ENCODE results near the gene FMN1.
A peak's percentile ranks its signal among the peaks of the same experiment; 100 is the strongest.
"Not testable (repeated sequence)": the region's sequence is repeated elsewhere in the genome, so short reads cannot be mapped to it uniquely, and the experiment has no call there.

The FMN1 gene

DNA sequence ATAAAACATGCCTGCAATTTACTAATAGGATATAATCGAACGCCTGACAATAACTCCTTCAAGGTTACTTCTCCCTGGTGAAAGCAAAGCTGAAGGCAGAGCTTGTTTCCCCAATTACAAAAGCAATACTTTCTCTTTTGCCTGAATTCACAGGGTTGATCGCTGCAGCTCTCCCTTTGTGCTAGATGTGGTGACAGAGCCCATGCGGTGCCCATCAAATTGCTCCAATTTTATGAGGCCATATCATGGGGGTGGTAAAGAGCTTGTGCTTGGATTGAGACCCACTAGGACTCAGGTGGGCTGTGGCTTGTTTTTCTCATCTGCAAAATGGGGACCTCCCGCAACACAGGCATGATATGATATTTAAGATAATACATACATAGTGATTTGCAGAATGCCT, 333.3 kb downstream of the FMN1 start:
- in situ Hi-C loops (cut with MboI; ENCODE audit: low pct_unique_long_range_greater_than_20kb, low sequenced_read_pairs), result no loop called here
- DNase-seq, result no peak

DNA sequence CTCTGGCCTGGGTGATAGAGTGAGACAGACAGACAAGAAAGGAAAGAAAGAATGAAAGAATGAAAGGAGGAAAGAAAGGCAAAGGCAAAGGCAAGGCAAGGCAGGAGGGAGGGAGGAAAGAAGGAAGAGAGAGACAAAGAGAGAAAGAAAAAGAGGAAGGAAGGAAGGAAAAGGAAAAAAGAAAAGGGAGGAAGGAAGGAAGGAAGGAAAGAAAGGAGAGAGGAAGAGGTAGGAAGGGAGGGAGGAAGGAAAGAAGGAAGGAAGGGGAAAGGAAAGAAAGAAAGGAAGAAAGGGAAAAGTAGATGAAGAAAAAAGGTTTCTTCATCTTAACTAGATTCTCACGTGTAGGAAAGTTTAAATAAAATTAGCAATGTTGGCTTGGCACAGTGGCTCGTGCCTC, 334.5 kb downstream of the FMN1 start:
- in situ Hi-C loops (cut with MboI; ENCODE audit: low pct_unique_long_range_greater_than_20kb, low sequenced_read_pairs), result no loop called here

DNA sequence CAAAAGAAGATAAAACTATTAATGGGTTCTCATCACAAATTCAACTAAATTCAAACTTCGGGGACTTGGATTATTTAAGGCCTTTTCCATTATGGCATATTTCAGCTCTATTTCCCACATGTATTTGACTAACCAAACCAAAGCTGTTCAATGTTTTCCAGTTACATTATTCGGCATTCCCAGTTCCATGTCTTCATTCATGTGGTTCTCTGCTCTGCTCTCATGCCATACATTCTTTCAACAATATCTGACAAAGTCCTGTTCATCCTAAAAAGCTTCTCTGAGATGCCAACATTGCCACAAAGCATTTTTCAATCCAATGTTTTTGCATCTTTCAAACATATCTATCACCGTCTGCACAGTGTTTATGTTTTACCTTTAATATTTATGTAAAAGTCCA, 335.3 kb downstream of the FMN1 start:
- in situ Hi-C loops (cut with MboI; ENCODE audit: low pct_unique_long_range_greater_than_20kb, low sequenced_read_pairs), result no loop called here
- DNase-seq, result no peak

More for the DNA sequence above, 334.5 kb downstream of the FMN1 start:
- DNase-seq, result no peak

DNA sequence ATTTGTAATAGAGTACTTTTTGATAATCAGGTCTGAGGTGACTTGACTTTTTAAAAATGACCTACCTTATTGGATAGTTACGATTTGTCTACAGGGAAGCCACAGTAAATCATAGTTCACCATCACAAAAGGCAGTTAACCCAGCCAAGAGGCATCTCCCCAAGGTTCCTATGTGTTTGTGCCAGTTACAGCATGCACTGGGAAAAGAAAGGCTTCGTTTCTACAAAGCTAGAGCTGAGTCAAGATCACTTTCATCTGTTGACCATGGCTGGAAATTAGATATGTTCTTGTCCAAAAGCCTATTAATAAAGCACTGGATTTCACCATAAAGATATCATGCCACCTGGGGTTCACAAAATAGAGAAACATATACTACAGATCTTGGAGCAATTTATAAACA, 336.8 kb downstream of the FMN1 start:
- DNase-seq, result no peak
- in situ Hi-C loops (cut with MboI; ENCODE audit: low pct_unique_long_range_greater_than_20kb, low sequenced_read_pairs), result no loop called here

- in situ Hi-C loops (cut with MboI; ENCODE audit: low pct_unique_long_range_greater_than_20kb, low sequenced_read_pairs), result no loop called here
- DNase-seq, result no peak
Measured at GRCh38 chr15:32856753-32857152, 337.8 kb downstream of the FMN1 start.

- DNase-seq, result no peak
Measured at GRCh38 chr15:32855942-32856341, 338.6 kb downstream of the FMN1 start.

GRCh38 chr15:32853592-32853991, 340.9 kb downstream of the FMN1 start:
- no peak for DNase-seq
- in situ Hi-C loops (cut with MboI; ENCODE audit: low pct_unique_long_range_greater_than_20kb, low sequenced_read_pairs), result no loop called here

More at GRCh38 chr15:32855942-32856341, 338.6 kb downstream of the FMN1 start:
- in situ Hi-C loops (cut with MboI; ENCODE audit: low pct_unique_long_range_greater_than_20kb, low sequenced_read_pairs), result no loop called here

DNA sequence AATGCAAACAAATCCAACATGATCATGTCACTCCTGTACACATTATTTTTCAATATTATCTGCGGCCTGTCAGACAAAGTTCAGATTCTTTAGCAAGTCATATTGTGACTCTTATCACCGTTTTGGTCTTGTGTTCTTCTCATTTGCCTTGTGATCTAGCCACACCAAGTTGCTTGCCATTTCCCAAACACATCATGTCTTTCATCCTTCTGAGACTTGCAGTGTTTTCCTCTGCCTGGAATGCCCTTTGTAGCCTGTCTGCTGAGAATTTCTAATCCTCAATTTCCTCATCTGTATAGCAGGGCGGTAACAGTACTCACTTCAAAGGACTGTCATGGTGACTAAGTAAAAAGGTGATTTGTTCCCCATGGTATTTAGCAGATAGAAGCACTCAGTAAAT, 341.7 kb downstream of the FMN1 start:
- in situ Hi-C loops (cut with MboI; ENCODE audit: low pct_unique_long_range_greater_than_20kb, low sequenced_read_pairs), result no loop called here
- no peak for DNase-seq

- in situ Hi-C loops (cut with MboI; ENCODE audit: low pct_unique_long_range_greater_than_20kb, low sequenced_read_pairs), result no loop called here
- DNase-seq, result no peak
Measured at GRCh38 chr15:32852017-32852416, 342.5 kb downstream of the FMN1 start.

GRCh38 chr15:32851572-32851971, 342.9 kb downstream of the FMN1 start:
- in situ Hi-C loops (cut with MboI; ENCODE audit: low pct_unique_long_range_greater_than_20kb, low sequenced_read_pairs), result no loop called here
- DNase-seq, result no peak

DNA sequence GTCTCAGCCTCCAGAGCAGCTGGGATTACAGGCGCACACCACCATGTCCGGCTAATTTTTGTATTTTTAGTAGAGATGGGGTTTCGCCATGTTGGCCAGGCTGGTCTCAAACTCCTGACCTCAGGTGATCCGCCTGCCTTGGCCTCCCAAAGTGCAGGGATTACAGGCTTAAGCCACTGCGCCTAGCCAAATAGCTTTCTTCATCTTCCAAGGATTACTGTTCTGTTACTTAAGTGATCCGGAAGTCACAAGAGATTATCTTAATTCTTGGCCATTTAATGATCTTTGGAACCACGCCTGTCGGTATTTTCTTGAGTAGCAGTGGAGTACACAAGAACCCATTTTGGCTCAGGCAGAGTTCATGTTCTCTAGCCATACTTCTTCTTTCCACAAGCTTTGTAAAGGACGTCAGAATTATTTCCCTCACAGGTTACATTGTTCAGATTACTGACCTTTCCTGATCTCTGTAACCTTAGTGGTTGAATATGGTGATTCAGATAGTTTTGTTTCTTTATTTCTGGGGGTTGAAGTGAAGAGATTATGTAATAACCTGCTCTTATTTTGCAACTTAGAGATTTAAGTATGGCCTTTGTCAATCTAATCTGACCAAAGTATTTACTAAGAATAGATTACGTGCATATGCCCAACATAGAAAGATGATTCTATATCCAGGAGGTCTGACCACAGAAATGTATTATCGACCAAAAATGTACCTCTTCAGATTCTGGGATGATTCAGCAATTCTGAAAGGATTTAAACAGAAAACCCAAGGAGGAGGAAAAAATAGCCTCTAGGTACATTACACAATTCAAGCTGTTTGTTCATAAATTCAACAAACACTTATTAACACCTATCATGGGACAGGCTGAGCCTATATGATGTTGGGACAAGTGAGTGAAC, 344.5 kb downstream of the FMN1 start:
- no peak for DNase-seq
- in situ Hi-C loops (cut with MboI; ENCODE audit: low pct_unique_long_range_greater_than_20kb, low sequenced_read_pairs), result no loop called here

- DNase-seq; in situ Hi-C loops (cut with MboI; ENCODE audit: low pct_unique_long_range_greater_than_20kb, low sequenced_read_pairs): not testable (repeated sequence)
Measured at GRCh38 chr15:32846671-32847070, 347.8 kb downstream of the FMN1 start.

- in situ Hi-C loops (cut with MboI; ENCODE audit: low pct_unique_long_range_greater_than_20kb, low sequenced_read_pairs), result no loop called here
- DNase-seq, result peak; percentile 17
Measured at GRCh38 chr15:32844118-32844711, 350.3 kb downstream of the FMN1 start.

- no peak for DNase-seq
- in situ Hi-C loops (cut with MboI; ENCODE audit: low pct_unique_long_range_greater_than_20kb, low sequenced_read_pairs), result no loop called here
Measured at GRCh38 chr15:32843219-32843815, 351.2 kb downstream of the FMN1 start.

GRCh38 chr15:32842081-32842480, 352.4 kb downstream of the FMN1 start:
- in situ Hi-C loops (cut with MboI; ENCODE audit: low pct_unique_long_range_greater_than_20kb, low sequenced_read_pairs), result no loop called here
- DNase-seq, result no peak

DNA sequence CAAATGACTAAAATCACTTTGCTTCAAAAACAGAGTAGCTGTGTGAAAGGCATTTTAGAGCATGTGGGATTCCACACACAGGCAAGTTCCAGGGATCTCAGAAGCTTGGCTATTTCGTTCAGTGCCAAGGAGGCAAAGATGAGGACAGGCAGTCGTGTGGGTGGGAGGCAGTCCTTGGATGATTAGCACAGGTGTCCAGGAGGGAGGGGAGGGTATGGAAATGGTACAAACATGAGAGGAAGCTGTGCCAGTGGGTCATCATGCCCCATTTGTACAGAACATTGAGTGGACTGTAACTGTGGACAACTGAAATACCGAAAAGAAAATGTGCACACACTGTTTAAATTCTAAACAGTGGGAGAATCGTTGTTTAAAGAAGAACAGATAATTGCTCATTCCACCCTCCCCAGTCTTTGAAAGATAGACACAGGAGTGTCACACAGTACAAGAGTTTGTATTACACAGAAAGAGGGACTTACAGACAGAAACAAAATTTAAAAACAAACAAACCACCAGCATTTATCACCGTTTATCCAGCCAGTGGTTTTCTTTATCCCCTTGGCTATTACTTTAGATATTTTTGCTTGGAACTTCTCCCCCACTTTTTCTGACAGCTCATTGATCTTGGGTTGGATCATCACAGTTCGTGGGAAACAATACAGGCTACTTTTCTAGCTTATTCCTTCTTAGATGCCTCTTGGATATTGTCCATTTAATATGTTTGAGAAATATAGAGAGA, 353.8 kb downstream of the FMN1 start:
- DNase-seq, result no peak
- in situ Hi-C loops (cut with MboI; ENCODE audit: low pct_unique_long_range_greater_than_20kb, low sequenced_read_pairs), result no loop called here

- DNase-seq, result no peak
- in situ Hi-C loops (cut with MboI; ENCODE audit: low pct_unique_long_range_greater_than_20kb, low sequenced_read_pairs), result no loop called here
Measured at GRCh38 chr15:32838820-32839219, 355.7 kb downstream of the FMN1 start.

DNA sequence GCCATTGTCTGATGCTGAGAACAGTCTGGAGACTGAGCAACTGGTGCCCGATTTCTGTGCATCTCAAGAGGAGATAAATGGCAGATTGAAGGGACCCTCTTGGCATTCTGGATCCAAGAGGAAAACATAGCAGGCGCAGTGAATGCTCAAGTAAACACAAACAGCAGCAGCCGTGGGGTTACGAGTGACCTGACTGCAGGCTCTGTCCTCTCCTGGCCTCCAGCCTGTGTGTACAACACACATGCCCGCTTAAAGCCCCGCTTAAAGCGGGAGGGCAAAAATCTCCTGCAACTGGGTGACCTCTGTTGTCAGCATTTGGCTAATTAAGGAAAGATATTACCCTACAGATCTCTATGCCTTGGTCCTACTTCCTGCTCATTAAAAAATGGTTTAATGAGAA, 356.2 kb downstream of the FMN1 start:
- in situ Hi-C loops (cut with MboI; ENCODE audit: low pct_unique_long_range_greater_than_20kb, low sequenced_read_pairs), result no loop called here
- no peak for DNase-seq

- no peak for DNase-seq
- in situ Hi-C loops (cut with MboI; ENCODE audit: low pct_unique_long_range_greater_than_20kb, low sequenced_read_pairs), result no loop called here
Measured at GRCh38 chr15:32837935-32838334, 356.6 kb downstream of the FMN1 start.

- in situ Hi-C loops (cut with MboI; ENCODE audit: low pct_unique_long_range_greater_than_20kb, low sequenced_read_pairs), result no loop called here
- peak; percentile 8 for DNase-seq
Measured at GRCh38 chr15:32834156-32834555, 360.4 kb downstream of the FMN1 start.

Measured in KBM-7 (cell line).